Measurements from ENCODE around the gene SUN2.

Gene SUN2

GRCh38 chr22:38777087-38777671, 21.4 kb upstream of the SUN2 start:
- no peak for DNase-seq (ENCODE audit: low read depth)

GRCh38 chr22:38776086-38776485, 20.3 kb upstream of the SUN2 start:
- DNase-seq (ENCODE audit: low read depth) = no peak

DNA sequence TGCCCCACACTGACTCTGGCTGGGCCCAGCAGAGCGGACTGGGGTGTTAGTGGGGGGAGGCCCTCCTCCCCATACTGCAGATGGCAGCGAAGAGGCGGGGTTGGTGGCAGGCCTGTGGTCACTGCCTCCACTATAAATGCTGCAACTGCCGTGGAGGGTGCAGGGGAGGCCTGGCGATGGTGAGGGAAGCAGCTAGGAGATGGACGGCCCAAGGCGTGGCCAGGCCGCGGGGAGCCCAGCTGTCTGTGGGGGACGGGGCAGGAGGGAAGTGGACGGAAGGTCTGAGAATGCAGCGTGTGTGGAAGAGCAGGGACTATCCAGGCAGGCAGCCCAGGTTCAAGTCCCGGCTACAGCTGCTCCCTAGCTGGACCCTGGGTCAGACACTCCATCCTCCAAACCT, 19.9 kb upstream of the SUN2 start:
- DNase-seq (ENCODE audit: low read depth) = no peak

- DNase-seq (ENCODE audit: low read depth) = no peak
Observed at GRCh38 chr22:38774496-38775166, 18.8 kb upstream of the SUN2 start.

DNA sequence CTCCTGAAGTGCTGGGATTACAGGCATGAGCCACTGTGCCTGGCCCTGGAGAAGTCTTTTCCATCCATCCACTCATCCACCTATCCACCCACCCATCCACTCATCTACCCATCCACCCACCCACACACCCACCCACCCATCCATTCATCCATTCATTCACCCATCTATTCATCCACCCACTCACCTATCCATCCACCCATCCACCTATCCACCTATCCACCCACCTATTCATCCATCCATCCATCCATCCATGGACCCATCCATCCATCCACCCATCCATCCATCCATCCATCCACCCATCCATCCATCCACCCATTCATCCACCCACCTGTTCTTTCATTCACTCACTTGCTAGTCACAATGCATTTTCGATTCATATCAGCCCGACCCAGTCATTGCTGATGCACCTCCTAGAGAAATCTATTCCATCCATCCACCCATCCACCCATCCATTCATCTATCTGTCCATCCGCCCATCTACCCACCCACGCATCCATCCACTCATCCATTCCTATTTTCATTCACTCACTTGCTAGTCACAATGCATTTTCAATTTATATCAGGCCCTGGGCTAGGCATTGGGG, 17.7 kb upstream of the SUN2 start:
- no peak for DNase-seq (ENCODE audit: low read depth)

- DNase-seq (ENCODE audit: low read depth) = no peak
Observed at GRCh38 chr22:38772623-38772873, 16.8 kb upstream of the SUN2 start.

DNA sequence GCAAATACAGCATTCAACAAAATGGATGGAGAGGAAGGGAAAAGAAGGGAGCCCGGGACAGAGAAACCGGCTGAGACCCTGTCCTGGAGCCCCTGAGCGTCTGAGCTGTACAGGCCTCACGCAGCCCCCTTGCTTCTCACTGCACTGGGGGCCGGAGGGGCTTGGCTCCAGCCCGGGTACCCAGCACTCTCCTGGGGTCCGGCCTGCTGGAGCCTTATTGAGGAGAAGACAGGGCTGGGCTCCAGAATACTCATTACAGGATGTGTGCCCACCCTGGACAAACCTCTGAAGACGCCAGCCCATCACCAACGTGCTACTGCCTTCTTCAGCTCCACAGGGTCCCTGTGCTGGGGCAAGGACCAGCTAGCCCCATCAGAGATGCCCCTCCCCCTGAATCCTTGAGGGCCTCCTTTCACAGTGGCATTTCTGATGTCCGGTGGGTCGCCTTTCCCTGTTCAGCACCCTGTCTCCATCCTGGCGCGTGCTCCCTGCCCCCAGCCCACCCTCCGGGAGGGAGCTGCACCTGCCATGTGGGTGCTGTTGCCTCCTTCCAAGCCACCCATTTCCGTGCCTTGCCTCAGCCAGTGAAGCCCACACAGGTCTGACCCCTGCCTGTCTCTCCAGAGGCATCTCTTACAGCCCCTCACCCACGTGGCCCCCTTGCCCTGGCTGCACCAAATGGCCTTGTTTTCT, 14.6 kb upstream of the SUN2 start:
- DNase-seq (ENCODE audit: low read depth) = no peak

- no peak for DNase-seq (ENCODE audit: low read depth)
Observed at GRCh38 chr22:38768036-38768435, 12.2 kb upstream of the SUN2 start.

GRCh38 chr22:38767313-38767712, 11.5 kb upstream of the SUN2 start:
- DNase-seq (ENCODE audit: low read depth) = no peak

DNA sequence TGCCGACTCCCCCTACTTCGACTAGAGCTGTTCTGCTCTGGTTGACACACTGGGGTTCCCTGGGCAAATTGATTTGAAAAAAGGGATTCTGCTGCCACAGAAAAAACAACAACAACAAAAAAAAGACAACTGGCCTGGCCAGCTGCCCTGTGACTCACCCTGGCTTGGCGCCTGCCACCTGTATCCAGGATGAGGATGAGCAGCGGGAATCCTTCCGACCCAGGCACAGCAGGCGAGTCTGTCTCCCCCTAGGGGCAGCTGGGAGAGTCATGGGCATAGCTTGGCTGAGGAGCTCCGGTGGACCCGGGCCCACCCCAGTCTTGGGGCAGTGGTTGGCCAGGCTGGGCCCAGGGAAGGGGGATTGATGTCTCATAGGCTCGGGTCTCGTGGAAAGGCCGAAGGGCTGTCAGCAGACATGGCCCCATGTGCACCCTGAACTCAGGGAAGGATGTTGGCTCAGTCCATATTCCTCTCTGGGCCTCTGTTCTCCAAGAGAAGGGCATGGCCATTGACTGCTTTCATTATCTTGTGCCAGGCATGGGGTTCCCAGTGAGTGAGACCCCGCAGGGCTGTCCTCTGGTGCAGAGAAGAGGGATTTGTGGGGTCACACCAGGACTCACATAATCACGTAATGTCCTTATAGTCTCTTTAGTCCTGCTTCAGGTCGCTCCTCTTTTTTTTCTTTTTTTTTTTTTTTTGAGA, 10.4 kb upstream of the SUN2 start:
- no peak for DNase-seq (ENCODE audit: low read depth)

DNA sequence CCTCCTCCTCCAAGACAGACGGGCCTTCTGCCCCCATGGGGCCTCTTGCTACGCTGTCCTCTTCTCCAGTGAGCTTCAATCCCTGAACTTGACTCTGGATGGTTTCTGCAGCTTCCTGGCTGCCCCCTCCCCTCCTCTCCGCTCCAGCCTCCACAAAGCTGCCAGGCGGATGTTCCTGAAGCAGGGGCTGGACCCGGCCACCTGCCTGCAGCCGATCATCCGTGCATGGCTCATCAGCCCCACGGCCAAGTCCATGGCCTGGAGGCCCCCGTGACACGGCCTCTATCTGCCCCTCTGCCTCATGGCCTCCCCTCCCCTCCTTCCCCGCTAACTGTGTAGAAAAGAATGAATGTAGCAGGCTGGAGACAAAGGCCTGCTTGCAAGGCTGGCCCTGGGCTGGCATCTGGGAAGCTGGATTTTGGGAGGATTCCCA, 6.8 kb upstream of the SUN2 start:
- no peak for DNase-seq (ENCODE audit: low read depth)

GRCh38 chr22:38761202-38762162, 5.7 kb upstream of the SUN2 start:
- DNase-seq (ENCODE audit: low read depth) = no peak

DNA sequence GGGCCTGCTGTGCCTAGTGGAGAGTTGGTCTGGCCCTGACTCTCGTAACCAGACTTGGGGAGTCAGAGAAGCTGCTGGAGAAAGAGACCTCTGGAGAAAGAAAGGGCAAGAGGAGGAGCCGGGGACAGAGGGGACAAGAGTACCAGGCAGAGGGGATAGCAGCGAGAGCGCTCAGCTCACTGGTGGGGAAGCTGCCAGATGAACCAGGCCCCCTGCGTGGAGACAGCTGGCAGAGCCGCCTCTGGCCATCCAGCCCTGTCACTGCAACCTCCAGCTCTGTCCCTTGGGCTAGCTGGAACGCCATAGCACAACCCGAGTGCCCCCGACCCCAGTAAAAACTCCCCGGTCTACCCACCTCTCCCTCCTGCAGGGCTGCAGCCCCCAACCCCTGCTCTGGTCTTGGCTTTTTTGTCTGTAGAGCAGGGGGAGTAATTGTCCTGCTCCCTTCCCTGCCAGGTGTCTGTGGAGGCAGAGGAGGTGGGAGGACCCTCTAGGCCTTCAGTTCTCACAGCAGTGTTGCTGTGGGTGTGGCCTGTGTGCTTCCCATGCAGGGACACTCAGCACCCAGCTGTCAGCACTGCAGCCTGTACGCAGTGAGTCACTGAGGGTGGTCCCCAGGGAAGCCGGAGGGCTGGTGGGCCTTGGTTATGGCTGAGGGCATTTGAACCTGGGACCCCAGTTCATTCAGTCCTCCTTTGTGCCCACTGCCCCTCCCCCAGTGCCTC, 4.8 kb upstream of the SUN2 start:
- DNase-seq (ENCODE audit: low read depth) = no peak

GRCh38 chr22:38759005-38759404, 3.2 kb upstream of the SUN2 start:
- no peak for DNase-seq (ENCODE audit: low read depth)

DNA sequence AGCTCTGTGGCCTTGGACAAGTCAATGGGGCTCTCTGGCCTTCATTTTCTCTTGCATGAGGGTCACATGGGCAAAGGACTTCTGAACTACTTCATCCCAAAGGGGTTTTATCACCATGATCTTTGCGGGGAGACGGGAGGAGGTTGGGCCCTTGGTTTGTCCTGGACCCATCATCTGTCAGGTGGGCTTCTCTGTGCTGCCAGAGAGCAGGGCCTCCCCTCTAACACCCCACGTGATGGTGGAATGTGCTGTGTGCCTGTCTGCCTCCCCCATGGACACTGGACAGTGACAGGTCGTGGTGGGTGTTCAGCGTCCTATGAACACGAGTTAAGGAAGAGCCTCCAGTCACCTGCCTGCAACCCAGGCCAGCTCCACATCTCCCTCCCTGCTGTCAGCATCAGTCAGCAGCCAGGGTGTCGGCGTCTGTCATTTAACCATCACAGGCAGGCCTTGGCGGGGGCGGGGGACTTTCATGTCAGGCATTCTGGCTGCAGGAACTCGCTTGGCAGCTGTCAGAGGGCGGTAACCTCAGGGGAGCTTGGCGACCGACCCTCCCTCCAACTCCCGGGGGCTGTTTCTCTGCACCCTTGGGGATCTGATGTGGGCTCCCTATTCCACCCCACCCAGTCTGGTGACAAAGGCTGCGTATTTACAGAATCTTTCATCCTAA, 2.6 kb upstream of the SUN2 start:
- DNase-seq (ENCODE audit: low read depth) = peak; percentile 58

DNA sequence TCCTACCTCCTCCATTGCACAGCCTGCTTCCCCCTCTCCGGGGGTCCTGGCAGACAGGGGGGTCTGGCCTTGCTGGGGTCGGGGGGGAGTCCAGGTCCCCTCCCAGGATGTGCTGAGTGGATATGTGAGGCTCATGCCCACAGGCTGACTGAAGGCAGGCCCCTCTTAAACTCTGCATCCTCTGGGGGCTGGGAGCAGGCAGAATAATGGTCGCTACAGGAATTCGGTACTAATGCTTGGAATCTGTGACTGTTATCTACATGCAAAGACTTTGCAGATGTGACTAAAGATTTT, 1.6 kb upstream of the SUN2 start:
- no peak for DNase-seq (ENCODE audit: low read depth)

DNA sequence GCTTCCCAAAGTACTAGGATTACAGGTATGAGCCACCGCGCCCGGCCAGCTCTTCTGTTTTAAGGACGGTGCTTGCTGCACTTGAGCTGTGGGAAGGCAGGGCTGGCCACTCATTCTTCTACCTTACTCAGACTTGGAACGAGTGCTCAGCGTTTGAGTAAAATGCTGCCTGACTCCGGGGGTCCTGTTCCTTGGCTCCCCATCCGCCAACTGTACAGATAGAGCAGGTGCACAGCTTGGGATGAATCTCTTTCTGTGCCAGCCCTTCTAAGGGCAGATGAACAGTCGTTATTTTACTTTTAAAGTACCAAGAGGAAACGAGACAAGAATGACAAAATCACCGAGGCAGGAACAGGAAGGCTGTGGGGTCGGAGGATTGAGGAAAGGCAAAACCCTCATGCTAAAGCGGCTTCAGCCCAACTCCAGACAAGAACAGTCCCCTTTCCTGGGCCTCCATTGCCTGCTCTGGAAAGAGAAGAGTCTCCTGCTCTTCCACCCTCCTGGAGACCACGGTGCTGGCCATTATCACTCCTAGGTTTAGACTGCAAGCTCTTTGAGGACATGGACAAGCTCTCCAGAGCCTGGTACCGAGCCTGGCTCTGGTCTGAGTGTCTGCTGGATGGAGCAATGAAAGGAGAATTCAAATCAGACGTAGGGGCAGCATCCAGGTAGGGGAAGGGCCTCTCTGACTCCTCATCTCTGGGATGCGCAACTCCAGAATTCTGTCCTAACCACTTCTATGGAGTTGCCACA, 1.1 kb upstream of the SUN2 start:
- no peak for DNase-seq (ENCODE audit: low read depth)

GRCh38 chr22:38755155-38755910, 465 bp downstream of the SUN2 start:
- peak; percentile 45 for DNase-seq (ENCODE audit: low read depth)

GRCh38 chr22:38754751-38755154, 1.0 kb downstream of the SUN2 start:
- no peak for DNase-seq (ENCODE audit: low read depth)

Data from stimulated activated CD8-positive, alpha-beta memory T cell treated with anti-CD3 and anti-CD28 coated beads, Interleukin-12 subunit alpha, Interleukin-12 subunit beta, amount 100 ng/mL, for 4 hours (primary cell).